Body of pancreas (tissue), 4 donors: ENCODE results near the gene EME1.

Source experiments
- POLR2A ChIP-seq, 3 donors: fragments of 450-650 bp; IDR thresholded peaks; one replicate each; pipeline ENCODE4 v1.6.1; 2016; ENCODE audit warnings: antibody characterized with exemption in 3 of 3, mild to moderate bottlenecking in 2 of 3
- TF ChIP-seq, protein P1 (sequence below), 7 experiments: fragments of 450-650 bp in 4 of 7; fragments of 200-600 bp in 3 of 7; sonication (generic) in 3 of 7; IDR thresholded peaks; one replicate each; pipeline ENCODE4 v1.5.1; 2016 to 2019; ENCODE audit warnings: antibody characterized with exemption in 7 of 7

DNA sequence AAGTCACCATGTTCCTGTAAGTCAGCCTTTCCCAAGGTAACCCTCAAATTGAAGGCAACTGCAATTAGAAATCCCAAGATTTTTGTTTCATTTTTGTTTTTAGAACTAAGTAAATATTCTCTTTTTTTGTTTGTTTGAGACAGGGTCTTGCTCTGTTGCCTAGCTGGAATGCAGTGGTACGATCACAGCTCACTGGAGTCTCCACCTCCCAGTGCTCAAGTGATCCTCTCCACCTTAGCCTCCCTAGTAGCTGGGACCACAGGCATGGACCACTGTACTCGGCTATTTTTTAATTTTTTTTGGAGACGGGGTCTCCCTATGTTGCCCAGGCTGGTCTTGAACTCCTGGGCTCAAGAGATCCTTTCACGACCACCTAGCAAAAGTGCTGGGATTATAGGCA lies 34.9 kb downstream of the EME1 start:
- TF ChIP-seq, protein P1, sequence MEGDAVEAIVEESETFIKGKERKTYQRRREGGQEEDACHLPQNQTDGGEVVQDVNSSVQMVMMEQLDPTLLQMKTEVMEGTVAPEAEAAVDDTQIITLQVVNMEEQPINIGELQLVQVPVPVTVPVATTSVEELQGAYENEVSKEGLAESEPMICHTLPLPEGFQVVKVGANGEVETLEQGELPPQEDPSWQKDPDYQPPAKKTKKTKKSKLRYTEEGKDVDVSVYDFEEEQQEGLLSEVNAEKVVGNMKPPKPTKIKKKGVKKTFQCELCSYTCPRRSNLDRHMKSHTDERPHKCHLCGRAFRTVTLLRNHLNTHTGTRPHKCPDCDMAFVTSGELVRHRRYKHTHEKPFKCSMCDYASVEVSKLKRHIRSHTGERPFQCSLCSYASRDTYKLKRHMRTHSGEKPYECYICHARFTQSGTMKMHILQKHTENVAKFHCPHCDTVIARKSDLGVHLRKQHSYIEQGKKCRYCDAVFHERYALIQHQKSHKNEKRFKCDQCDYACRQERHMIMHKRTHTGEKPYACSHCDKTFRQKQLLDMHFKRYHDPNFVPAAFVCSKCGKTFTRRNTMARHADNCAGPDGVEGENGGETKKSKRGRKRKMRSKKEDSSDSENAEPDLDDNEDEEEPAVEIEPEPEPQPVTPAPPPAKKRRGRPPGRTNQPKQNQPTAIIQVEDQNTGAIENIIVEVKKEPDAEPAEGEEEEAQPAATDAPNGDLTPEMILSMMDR (IDR thresholded peaks at IDR 0.05) = no peak
- no peak for TF ChIP-seq POLR2A (IDR thresholded peaks at IDR 0.05)
